IPS DF 19.7 (cell line): ENCODE measurements around the gene ZNF532.
"Not testable (repeated sequence)": the region's sequence is repeated elsewhere in the genome, so short reads cannot be mapped to it uniquely, and the experiment has no call there.

Source experiments
- DNase-seq: peaks from one replicate; pipeline ENCODE4 v3.0.0-alpha.2; 2013; ENCODE audit warnings: low read depth, low spot score

Gene ZNF532

GRCh38 chr18:58850786-58851469 lies 13.7 kb upstream of the ZNF532 start:
- DNase-seq: no peak

DNA sequence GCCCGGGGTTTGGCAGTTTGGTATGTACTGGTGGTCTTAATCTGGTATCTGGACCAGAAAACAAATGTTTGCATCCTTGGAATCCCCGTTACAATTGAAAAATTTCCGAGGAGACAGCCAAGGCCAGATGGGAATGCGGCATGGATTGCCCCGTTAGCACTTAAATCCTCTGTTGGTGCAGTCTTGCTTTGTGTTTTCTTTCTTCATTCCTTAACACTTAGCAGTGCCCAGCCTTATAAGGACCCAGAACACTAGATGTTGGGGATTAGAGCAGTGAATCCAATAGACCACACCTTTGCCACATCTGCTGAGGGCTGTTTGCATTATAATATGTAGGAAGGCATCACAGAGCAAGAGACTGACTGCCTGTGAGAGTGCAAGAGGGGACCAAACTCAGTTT lies 12.8 kb upstream of the ZNF532 start:
- DNase-seq: no peak

GRCh38 chr18:58852629-58853028 lies 12.0 kb upstream of the ZNF532 start:
- no peak for DNase-seq

DNA sequence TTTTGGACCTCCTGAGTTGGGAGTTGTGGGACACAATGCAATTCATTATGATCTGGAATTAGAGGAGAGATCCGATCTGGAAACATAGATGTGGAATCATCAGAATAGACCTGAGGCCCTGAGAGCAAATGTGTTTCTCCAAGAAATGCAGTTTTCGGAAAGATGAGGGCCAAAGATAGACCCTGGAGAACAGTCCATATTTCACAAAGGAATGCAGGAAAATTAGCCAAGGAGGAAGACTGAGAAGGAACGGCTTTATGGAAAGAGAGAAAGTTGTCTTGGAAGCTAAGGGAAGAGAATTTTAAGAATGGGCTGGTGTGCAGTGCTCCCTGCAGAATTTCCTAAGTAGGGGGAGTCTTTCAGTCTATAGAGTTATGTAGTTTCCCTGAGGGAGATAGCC lies 11.1 kb upstream of the ZNF532 start:
- no peak for DNase-seq

DNA sequence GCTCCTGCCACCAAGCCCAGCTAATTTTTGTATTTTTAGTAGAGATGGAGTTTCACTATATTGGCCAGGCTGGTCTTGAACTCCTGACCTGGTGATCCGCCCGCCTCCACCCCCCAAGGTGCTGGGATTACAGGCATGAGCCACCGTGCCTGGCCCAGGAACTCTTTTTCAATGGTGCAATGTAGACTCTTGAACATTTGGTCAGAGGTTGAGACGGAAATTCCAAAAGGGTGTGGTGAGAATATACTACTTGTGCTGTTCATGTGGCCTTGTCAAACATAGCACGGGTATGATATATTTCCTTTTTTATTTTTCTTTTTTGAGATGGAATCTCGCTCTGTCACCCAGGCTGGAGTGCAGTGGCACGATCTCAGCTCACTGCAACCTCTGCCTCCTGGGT lies 9.2 kb upstream of the ZNF532 start:
- not testable (repeated sequence) for DNase-seq

GRCh38 chr18:58856881-58857280 lies 7.8 kb upstream of the ZNF532 start:
- no peak for DNase-seq

- DNase-seq: no peak
Observed at GRCh38 chr18:58858591-58859468, 5.8 kb upstream of the ZNF532 start.

GRCh38 chr18:58859907-58860306 lies 4.8 kb upstream of the ZNF532 start:
- DNase-seq: no peak

DNA sequence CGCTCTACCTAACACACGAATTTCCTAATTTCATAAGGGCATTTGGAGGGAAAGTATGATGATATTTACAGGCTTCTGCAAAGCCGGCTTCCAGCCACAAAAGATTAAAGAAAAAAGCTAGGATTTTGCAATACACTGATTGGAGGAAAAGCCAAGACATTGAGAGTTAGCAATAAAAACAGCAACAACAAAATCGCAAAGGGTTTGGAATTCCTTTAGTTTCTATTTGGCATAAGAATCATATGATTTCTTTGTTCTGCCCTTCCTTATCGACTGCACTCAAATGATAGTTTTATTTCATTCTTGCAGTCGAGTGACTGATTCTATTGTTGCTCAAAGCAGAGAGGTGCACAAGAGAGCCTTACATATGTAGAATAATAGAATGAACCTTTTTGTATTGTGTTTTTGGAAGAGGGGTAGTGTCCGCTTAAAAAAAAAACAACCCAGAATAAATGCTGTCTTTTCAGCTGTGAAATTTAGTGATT lies 3.9 kb upstream of the ZNF532 start:
- DNase-seq: no peak

- DNase-seq: no peak
Observed at GRCh38 chr18:58861353-58861752, 3.3 kb upstream of the ZNF532 start.

GRCh38 chr18:58861861-58862301 lies 2.8 kb upstream of the ZNF532 start:
- no peak for DNase-seq

DNA sequence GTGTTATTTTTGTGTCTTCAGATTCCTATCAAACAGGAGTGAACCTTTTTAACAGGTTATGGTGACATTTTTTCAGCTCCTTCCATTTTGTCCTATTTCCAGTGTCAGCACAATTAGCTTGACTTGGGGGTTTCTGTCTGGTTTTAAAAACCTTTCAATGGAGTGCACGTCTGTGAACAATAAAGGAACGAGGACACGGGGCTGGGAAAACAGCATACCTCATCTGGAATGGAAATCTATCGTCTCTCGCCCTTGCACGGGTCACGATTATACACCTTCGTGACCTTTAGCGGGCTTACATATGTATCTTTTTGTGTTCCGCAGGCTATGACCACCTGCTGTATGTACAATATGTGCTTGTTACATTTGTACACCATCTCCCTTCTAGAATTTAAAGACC lies 2.3 kb upstream of the ZNF532 start:
- no peak for DNase-seq

DNA sequence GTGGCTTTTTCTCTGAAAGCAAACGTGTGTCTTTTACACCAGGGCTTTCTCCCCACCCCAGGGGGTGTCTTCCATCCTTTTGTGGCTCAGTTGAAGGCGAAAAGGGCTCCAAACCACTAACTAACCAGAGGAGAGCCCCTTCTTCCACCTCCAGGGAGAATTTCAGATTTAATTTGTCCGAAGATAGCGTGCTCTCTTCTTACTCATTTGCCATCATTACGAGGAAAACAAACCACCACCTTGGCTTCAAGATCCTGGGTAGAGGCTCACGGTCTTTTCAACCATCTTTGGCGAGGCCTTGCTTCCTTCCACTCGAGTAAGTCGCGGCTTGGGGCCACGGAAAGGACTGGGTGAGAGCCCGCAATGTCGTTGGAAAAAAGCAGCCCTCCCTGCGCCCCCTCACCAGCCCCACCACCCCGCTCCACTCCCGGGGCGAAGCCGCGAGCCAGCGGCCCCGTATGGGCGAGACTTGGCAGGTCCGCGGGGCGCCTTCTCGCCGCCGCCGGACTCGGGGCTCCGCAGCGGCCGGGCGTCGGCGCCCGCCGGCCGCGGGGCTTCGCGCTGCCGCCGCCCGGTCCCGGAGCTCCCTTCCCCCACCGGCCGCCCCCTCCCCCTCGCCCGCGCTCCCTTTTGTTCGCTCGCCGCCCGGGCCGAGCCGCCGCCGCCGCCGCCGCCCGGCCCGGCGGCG lies 1.7 kb upstream of the ZNF532 start:
- DNase-seq: no peak

DNA sequence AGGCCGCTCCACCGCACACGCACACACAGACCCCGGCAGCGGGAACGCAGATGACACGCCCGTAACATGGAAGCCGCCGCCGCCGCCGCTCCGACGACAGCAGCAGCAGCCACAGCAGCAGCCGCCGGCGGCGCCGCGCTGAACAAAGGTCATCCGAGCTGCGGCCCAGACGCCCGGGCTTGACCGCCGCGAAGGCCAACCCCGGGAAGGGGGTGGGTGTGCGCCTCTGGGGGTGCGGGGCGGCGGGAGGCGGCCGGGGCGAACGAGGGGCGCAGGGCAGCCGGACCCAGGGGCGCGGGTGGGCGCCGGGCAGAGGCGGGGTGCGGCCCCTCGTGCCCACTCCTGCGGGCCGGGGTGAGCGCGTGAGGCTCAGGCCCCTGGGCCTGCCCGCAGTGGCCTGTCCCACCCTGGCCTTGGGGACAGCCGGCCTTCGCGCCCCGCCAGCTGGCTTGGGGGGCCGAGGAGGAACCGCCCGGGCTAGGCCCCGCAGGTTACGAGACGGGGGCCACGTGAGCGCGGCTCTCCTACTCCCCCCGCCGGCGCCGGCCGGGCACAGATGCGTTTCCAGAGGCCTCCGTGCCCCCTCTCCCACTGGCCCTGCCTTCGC lies 1.0 kb upstream of the ZNF532 start:
- no peak for DNase-seq

- no peak for DNase-seq
Observed at GRCh38 chr18:58865033-58865590, 435 bp downstream of the ZNF532 start.

- no peak for DNase-seq
Observed at GRCh38 chr18:58865701-58866065, 1.0 kb downstream of the ZNF532 start.

DNA sequence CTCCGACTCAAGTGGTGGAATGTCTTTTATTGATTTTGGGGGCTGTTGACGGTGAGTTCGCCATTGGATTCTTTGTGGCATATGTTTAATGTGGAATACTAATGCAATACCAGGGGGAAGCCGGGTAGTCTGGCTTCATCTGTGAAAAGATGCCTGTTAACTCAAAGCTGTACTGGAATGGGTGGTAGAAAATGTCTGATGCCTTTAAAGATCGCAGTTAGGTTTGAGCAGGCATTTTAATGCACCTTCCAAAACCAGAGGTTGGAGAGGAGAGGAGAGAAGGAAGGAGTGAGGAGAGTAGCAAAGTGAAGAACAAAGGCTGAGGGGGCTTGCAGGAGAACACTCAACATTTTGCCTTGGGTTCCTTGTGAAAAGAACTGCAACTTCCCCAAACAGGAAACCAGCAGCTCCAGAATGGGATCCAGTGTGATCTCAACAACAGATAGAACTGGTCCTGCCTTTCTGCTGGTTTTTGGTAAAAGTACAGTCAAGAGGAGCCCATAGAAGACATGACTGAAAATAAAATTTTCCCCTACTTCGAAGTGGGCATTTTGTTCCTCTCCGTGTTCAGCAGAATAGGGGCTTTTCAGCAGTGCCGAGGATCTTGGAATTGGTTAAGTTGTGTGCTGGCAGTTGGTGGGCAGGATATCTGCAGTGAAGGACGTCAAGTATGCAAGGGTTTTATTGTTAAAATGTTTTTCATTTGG lies 1.5 kb downstream of the ZNF532 start:
- DNase-seq: no peak

DNA sequence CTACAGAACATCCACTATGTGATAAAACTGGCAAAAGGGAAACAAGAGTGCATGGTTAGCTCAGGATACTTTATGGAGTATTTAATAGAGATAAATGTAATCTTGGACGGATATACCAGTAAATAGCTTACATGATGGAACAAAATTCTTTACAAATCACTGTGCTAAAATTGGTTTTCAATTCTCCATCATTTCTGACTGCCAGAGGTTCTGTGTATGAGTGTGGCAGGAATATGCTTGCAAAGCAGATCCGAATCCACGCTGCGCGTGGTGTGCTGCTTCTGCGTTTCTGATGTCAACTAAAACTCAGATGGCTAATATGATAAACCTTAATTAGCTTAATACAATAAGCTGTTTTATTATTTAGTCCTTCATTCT lies 2.1 kb downstream of the ZNF532 start:
- no peak for DNase-seq

GRCh38 chr18:58867281-58867961 lies 2.7 kb downstream of the ZNF532 start:
- peak; percentile 93 for DNase-seq

- DNase-seq: no peak
Observed at GRCh38 chr18:58868440-58868839, 3.8 kb downstream of the ZNF532 start.
